Measurements from ENCODE around the gene H2BK1. TPM values are rescaled to one million over a fixed set of nuclear protein-coding genes. Genes with fewer than 3 reads are reported as not detected.
A peak's percentile ranks its signal among the peaks of the same experiment; 100 is the strongest.

H2BK1 gene
- total RNA-seq, 2 donors from 2014 or later = not detected

GRCh38 chr7:151175793-151176311 is 34.4 kb downstream of the H2BK1 start:
- ATAC-seq (no peak), DNase-seq (no peak)
- no peaks in the 10 kb centered on the region for H3K9me3 ChIP-seq
- intact Hi-C loops (cut with DNase I) = no loop called here
- 58 to 62% methylated on average over 23 of the region's 23 CpGs for WGBS, 2 donors
- H3K4me3 ChIP-seq = no peak overlapping the region
- no peaks in the 10 kb centered on the region for H3K36me3 ChIP-seq (replicated peaks in 1 of 2; ENCODE audit: insufficient read depth in 1 of 2, low read depth in 2 of 2)
- TF ChIP-seq CTCF (IDR thresholded peaks at IDR 0.05) (no peak), POLR2A (IDR thresholded peaks at IDR 0.05) (no peak)
- H3K27ac ChIP-seq = no peak overlapping the region
- no peaks in the 10 kb centered on the region for H3K4me1 ChIP-seq
- H3K27me3 ChIP-seq = peaks cover 0 to 11% of the 10 kb centered on the region in 2 donors

- H3K27ac ChIP-seq = no peak overlapping the region
- H3K9me3 ChIP-seq = no peaks in the 10 kb centered on the region
- no peak for TF ChIP-seq CTCF (IDR thresholded peaks at IDR 0.05)
- no peak for TF ChIP-seq POLR2A (IDR thresholded peaks at IDR 0.05)
- intact Hi-C loops (cut with DNase I) = no loop called here
- 76 to 77% methylated on average over 16 of the region's 16 CpGs for WGBS, 2 donors
- H3K4me3 ChIP-seq = no peak overlapping the region
- ATAC-seq (no peak), DNase-seq (no peak)
- no peaks in the 10 kb centered on the region for H3K4me1 ChIP-seq
- peaks cover 0 to 11% of the 10 kb centered on the region in 2 donors for H3K27me3 ChIP-seq
- no peaks in the 10 kb centered on the region for H3K36me3 ChIP-seq (replicated peaks in 1 of 2; ENCODE audit: insufficient read depth in 1 of 2, low read depth in 2 of 2)
Observed at GRCh38 chr7:151175047-151175792, 35.1 kb downstream of the H2BK1 start.

- Histone ChIP-seq H3K36me3 (replicated peaks in 1 of 2; ENCODE audit: insufficient read depth in 1 of 2, low read depth in 2 of 2) (no peaks in the 10 kb centered on the region), H3K4me1 (no peaks in the 10 kb centered on the region), H3K4me3 (no peak overlapping the region), H3K9me3 (no peaks in the 10 kb centered on the region), H3K27me3 (peaks cover 0 to 11% of the 10 kb centered on the region in 2 donors), H3K27ac (no peak overlapping the region)
- DNase-seq (peak in 2 of 4 donors; percentile 36 to 42), ATAC-seq (no peak)
- 45 to 62% methylated on average over 34 to 74 of the region's 77 CpGs for WGBS, 2 donors
- no peak for TF ChIP-seq POLR2A (IDR thresholded peaks at IDR 0.05)
- no peak for TF ChIP-seq CTCF (IDR thresholded peaks at IDR 0.05)
- intact Hi-C loops (cut with DNase I) = no loop called here
Observed at GRCh38 chr7:151174246-151175046, 35.8 kb downstream of the H2BK1 start.

GRCh38 chr7:151173386-151174245 is 36.7 kb downstream of the H2BK1 start:
- Histone ChIP-seq H3K27me3 (peaks cover 0 to 11% of the 10 kb centered on the region in 2 donors), H3K27ac (no peak overlapping the region), H3K36me3 (replicated peaks in 1 of 2; ENCODE audit: insufficient read depth in 1 of 2, low read depth in 2 of 2) (no peaks in the 10 kb centered on the region), H3K9me3 (no peaks in the 10 kb centered on the region), H3K4me1 (no peaks in the 10 kb centered on the region), H3K4me3 (no peak overlapping the region)
- TF ChIP-seq POLR2A (IDR thresholded peaks at IDR 0.05) = no peak
- no peak for TF ChIP-seq CTCF (IDR thresholded peaks at IDR 0.05)
- 68 to 70% methylated on average over 38 to 43 of the region's 43 CpGs for WGBS, 2 donors
- DNase-seq (no peak), ATAC-seq (no peak)
- intact Hi-C loops (cut with DNase I) = loop anchor here (2.0 kb wide), 1 partner anchor 51 kb away; no protein-coding TSS in a partner anchor

All from body of pancreas (tissue), 4 donors.